Spinal cord (tissue), 10 donors: ENCODE results near the gene ATP6V0B. TPM values are rescaled to one million over a fixed set of nuclear protein-coding genes. Genes with fewer than 3 reads are reported as not detected.
A peak's percentile ranks its signal among the peaks of the same experiment; 100 is the strongest.

ENCODE experiments used
- DNase-seq, 6 donors: peaks; one replicate each; pipeline versions ENCODE4 v3.0.0 to v3.0.0-alpha.2; 2013 to 2015; ENCODE audit warnings: low spot score in 6 of 6, low read depth in 4 of 6
- H3K27ac ChIP-seq: one replicate; pipeline ENCODE4 v1.5.1; 2013; ENCODE audit warnings: low read depth, low read length, control low read depth
- H3K27me3 ChIP-seq: one replicate; pipeline ENCODE4 v1.6.1; 2013; ENCODE audit warnings: low read length; ENCODE audit not compliant: control insufficient read depth, insufficient read depth
- H3K36me3 ChIP-seq: one replicate; pipeline ENCODE4 v1.6.1; 2013; ENCODE audit warnings: low read length; ENCODE audit not compliant: control insufficient read depth, insufficient read depth
- H3K4me1 ChIP-seq: one replicate; pipeline ENCODE4 v1.6.1; 2013; ENCODE audit warnings: low read length; ENCODE audit not compliant: control insufficient read depth, insufficient read depth
- H3K4me3 ChIP-seq: one replicate; pipeline ENCODE4 v1.5.1; 2013; ENCODE audit warnings: low read depth, low read length, control low read depth
- H3K9me3 ChIP-seq: one replicate; pipeline ENCODE4 v1.6.1; 2013; ENCODE audit warnings: low read length; ENCODE audit not compliant: control insufficient read depth, insufficient read depth
- WGBS: methylation state at CpG from one replicate; pipeline ENCODE4 v1.1.5; 2013; ENCODE audit warnings: missing lambda C conversion rate; ENCODE audit not compliant: insufficient coverage; 5-methylcytosine and 5-hydroxymethylcytosine counted together
- polyA plus RNA-seq, 2 donors: library from polyadenylated mRNA; unstranded; fragments of 120-200 nt; gene quantifications; one replicate each; pipeline ENCODE4 v1.2.1, GENCODE V29; 2013; ENCODE audit not compliant: insufficient read length in 2 of 2
- total RNA-seq, 2 donors: library from RNA; depleted of rRNA in 1 of 2; stranded (reverse); fragments of 120-200 nt in 1 of 2; fragments of >200 nt in 1 of 2; gene quantifications; one replicate each; pipeline versions ENCODE4 v1.2.3 to v1.2.4, GENCODE V29; 2013 to 2014
- donor health status: healthy.

Gene ATP6V0B
- total and polyA plus RNA-seq, 4 donors = 170 to 264 (median 198) TPM

- Histone ChIP-seq H3K36me3 (peaks cover 44% of the 10 kb centered on the region), H3K27ac (no peak overlapping the region), H3K9me3 (no peaks in the 10 kb centered on the region), H3K27me3 (no peaks in the 10 kb centered on the region), H3K4me3 (no peak overlapping the region), H3K4me1 (peaks cover 61% of the 10 kb centered on the region)
- WGBS = 92% methylated on average over 8 of the region's 8 CpGs
- DNase-seq = no peak
Measured at GRCh38 chr1:43976890-43977289, 2.1 kb downstream of the ATP6V0B start.

GRCh38 chr1:43977376-43978263 is 2.9 kb downstream of the ATP6V0B start:
- DNase-seq = no peak
- Histone ChIP-seq H3K27me3 (no peaks in the 10 kb centered on the region), H3K4me1 (peaks cover 69% of the 10 kb centered on the region), H3K36me3 (peaks cover 44% of the 10 kb centered on the region), H3K4me3 (no peak overlapping the region), H3K9me3 (no peaks in the 10 kb centered on the region), H3K27ac (no peak overlapping the region)
- 95% methylated on average over 3 of the region's 9 CpGs for WGBS

GRCh38 chr1:43978264-43978550 is 3.4 kb downstream of the ATP6V0B start:
- H3K36me3 ChIP-seq = peaks cover 48% of the 10 kb centered on the region
- H3K9me3 ChIP-seq = no peaks in the 10 kb centered on the region
- H3K27me3 ChIP-seq = no peaks in the 10 kb centered on the region
- H3K27ac ChIP-seq = no peak overlapping the region
- peak overlapping the region; percentile 47 for H3K4me3 ChIP-seq
- peaks cover 72% of the 10 kb centered on the region for H3K4me1 ChIP-seq
- WGBS = 78% methylated on average over 4 of the region's 5 CpGs
- DNase-seq = no peak

GRCh38 chr1:43978551-43979260 is 3.9 kb downstream of the ATP6V0B start, which contains the start of gene B4GALT2:
TSS of gene B4GALT2 (plus strand) at chr1:43979210. CDS start at chr1:43981161, 1,951 bp downstream.
- Histone ChIP-seq H3K4me3 (peak within 1 kb of the TSS; percentile 48), H3K27me3 (no peaks in the 10 kb centered on the region), H3K36me3 (peaks cover 53% of the 10 kb centered on the region), H3K4me1 (peaks cover 72% of the 10 kb centered on the region), H3K9me3 (no peaks in the 10 kb centered on the region), H3K27ac (peak within 1 kb of the TSS; percentile 4)
- DNase-seq = peak in 2 of 6 donors; percentile 70 to 80
- WGBS = 3% methylated on average over 54 of the region's 54 CpGs

GRCh38 chr1:43979261-43979527 is 4.4 kb downstream of the ATP6V0B start:
- H3K36me3 ChIP-seq = peaks cover 58% of the 10 kb centered on the region
- 0% methylated on average over 45 of the region's 45 CpGs for WGBS
- no peak overlapping the region for H3K27ac ChIP-seq
- peaks cover 70% of the 10 kb centered on the region for H3K4me1 ChIP-seq
- no peaks in the 10 kb centered on the region for H3K9me3 ChIP-seq
- DNase-seq = no peak
- peak overlapping the region; percentile 48 for H3K4me3 ChIP-seq
- H3K27me3 ChIP-seq = no peaks in the 10 kb centered on the region

GRCh38 chr1:43979528-43980254 is 4.9 kb downstream of the ATP6V0B start:
- Histone ChIP-seq H3K4me1 (peaks cover 66% of the 10 kb centered on the region), H3K27ac (peak overlapping the region; percentile 4), H3K36me3 (peaks cover 63% of the 10 kb centered on the region), H3K9me3 (no peaks in the 10 kb centered on the region), H3K4me3 (peak overlapping the region; percentile 48), H3K27me3 (no peaks in the 10 kb centered on the region)
- 1% methylated on average over 44 of the region's 45 CpGs for WGBS
- DNase-seq = peak in 2 of 6 donors; percentile 70 to 71

GRCh38 chr1:43980255-43981134 is 5.7 kb downstream of the ATP6V0B start:
- Histone ChIP-seq H3K9me3 (no peaks in the 10 kb centered on the region), H3K4me3 (peak overlapping the region; percentile 48), H3K36me3 (peaks cover 71% of the 10 kb centered on the region), H3K27ac (peak overlapping the region; percentile 4), H3K4me1 (peaks cover 64% of the 10 kb centered on the region), H3K27me3 (no peaks in the 10 kb centered on the region)
- WGBS = 75% methylated on average over 12 of the region's 13 CpGs
- no peak for DNase-seq

GRCh38 chr1:43981135-43981491 is 6.4 kb downstream of the ATP6V0B start:
- peaks cover 58% of the 10 kb centered on the region for H3K4me1 ChIP-seq
- no peak overlapping the region for H3K27ac ChIP-seq
- no peaks in the 10 kb centered on the region for H3K27me3 ChIP-seq
- DNase-seq = no peak
- no peak overlapping the region for H3K4me3 ChIP-seq
- 86% methylated on average over 19 of the region's 20 CpGs for WGBS
- H3K36me3 ChIP-seq = peaks cover 75% of the 10 kb centered on the region
- H3K9me3 ChIP-seq = no peaks in the 10 kb centered on the region

GRCh38 chr1:43981636-43982035 is 6.9 kb downstream of the ATP6V0B start:
- Histone ChIP-seq H3K9me3 (no peaks in the 10 kb centered on the region), H3K27ac (no peak overlapping the region), H3K36me3 (peaks cover 72% of the 10 kb centered on the region), H3K4me3 (no peak overlapping the region), H3K4me1 (peaks cover 52% of the 10 kb centered on the region), H3K27me3 (no peaks in the 10 kb centered on the region)
- no peak for DNase-seq
- WGBS = 97% methylated on average over 13 of the region's 20 CpGs
